ENCODE data around the gene FBXO24.
A peak's percentile ranks its signal among the peaks of the same experiment; 100 is the strongest.

The FBXO24 gene

GRCh38 chr7:100598425-100598824 is 12.3 kb downstream of the FBXO24 start:
- no peak for DNase-seq

GRCh38 chr7:100599911-100600729 is 14.0 kb downstream of the FBXO24 start:
- no peak for DNase-seq

- no peak for DNase-seq
These were observed 14.6 kb downstream of the FBXO24 start for GRCh38 chr7:100600730-100601038.

- DNase-seq, result no peak
These were observed 17.0 kb downstream of the FBXO24 start for GRCh38 chr7:100602889-100603725.

GRCh38 chr7:100603726-100604027 is 17.5 kb downstream of the FBXO24 start:
- no peak for DNase-seq

- peak; percentile 89 for DNase-seq
These were observed 18.2 kb downstream of the FBXO24 start for GRCh38 chr7:100604028-100604975.

- DNase-seq, result peak; percentile 80
These were observed 19.1 kb downstream of the FBXO24 start for GRCh38 chr7:100604976-100605911.

- DNase-seq, result no peak
These were observed 20.2 kb downstream of the FBXO24 start for GRCh38 chr7:100606313-100606712.

- no peak for DNase-seq
These were observed 21.0 kb downstream of the FBXO24 start for GRCh38 chr7:100607111-100607510.

- DNase-seq, result no peak
These were observed 23.8 kb downstream of the FBXO24 start for GRCh38 chr7:100609958-100610357.

- peak; percentile 99 for DNase-seq
These were observed 26.0 kb downstream of the FBXO24 start, which contains the start of gene MOSPD3 for GRCh38 chr7:100611983-100612729. Gene MOSPD3 (plus strand): TSS chr7:100612540. CDS start chr7:100612792, 252 bp downstream.

GRCh38 chr7:100612730-100613390 is 26.7 kb downstream of the FBXO24 start:
- DNase-seq, result peak; percentile 66

- DNase-seq, result no peak
These were observed 27.5 kb downstream of the FBXO24 start for GRCh38 chr7:100613412-100614175.

GRCh38 chr7:100614308-100614861 is 28.3 kb downstream of the FBXO24 start:
- DNase-seq, result no peak

- no peak for DNase-seq
These were observed 34.1 kb downstream of the FBXO24 start for GRCh38 chr7:100620239-100620638.

- no peak for DNase-seq
These were observed 34.7 kb downstream of the FBXO24 start for GRCh38 chr7:100620804-100621203.

GRCh38 chr7:100621554-100621953 is 35.4 kb downstream of the FBXO24 start:
- DNase-seq, result no peak

- DNase-seq, result no peak
These were observed 38.1 kb downstream of the FBXO24 start for GRCh38 chr7:100623951-100624824.
